Motor neuron (in vitro differentiated cells): ENCODE results near the gene PRKN. TPM values are rescaled to one million over a fixed set of nuclear protein-coding genes. Genes with fewer than 3 reads are reported as not detected.

ENCODE experiments used
- ATAC-seq, 8 experiments: fragments of 200-7000 bp; cut with Tn5 transposase; replicated peaks in 6 of 8; 2 replicates each; pipeline ENCODE4 v1.8.0; 2021; ENCODE audit warnings: mild to moderate bottlenecking in 8 of 8, moderate library complexity in 8 of 8
- H3K27ac ChIP-seq, 2 donors: fragments of 250-450 bp; sonication (Bioruptor Pico); 2 replicates each; pipeline ENCODE4 v1.9.0; 2021; ENCODE audit warnings: antibody characterized with exemption in 2 of 2, mild to moderate bottlenecking in 2 of 2, moderate library complexity in 1 of 2
- H3K4me1 ChIP-seq, 2 donors: fragments of 250-450 bp; sonication (Bioruptor Pico); replicated peaks in 1 of 2; 2 replicates each; pipeline ENCODE4 v1.6.1; 2021; ENCODE audit warnings: antibody characterized with exemption in 2 of 2, mild to moderate bottlenecking in 2 of 2, moderate library complexity in 1 of 2
- H3K4me3 ChIP-seq, 5 donors: fragments of 250-450 bp; sonication (Bioruptor Pico); 2 replicates each; pipeline ENCODE4 v1.9.0; 2021; ENCODE audit warnings: antibody characterized with exemption in 5 of 5, mild to moderate bottlenecking in 5 of 5, moderate library complexity in 4 of 5
- WGBS, 10 experiments: fragments of 450-650 bp; shearing (Covaris generic); methylation state at CpG; one replicate each; pipeline ENCODE4 v1.0.0; 2022; 5-methylcytosine and 5-hydroxymethylcytosine counted together
- in situ Hi-C, 9 experiments: fragments of 400-800 bp; cut with MboI; loops; one replicate each; pipeline ENCODE4 v1.15.0; 2021; ENCODE audit warnings: low sequenced_read_pairs in 9 of 9, low pct_unique_long_range_greater_than_20kb in 2 of 9; ENCODE audit not compliant: unreplicated experiment in 9 of 9
- total RNA-seq, 8 experiments: library from RNA; unstranded; fragments of 300-600 nt; gene quantifications; 2 replicates each; pipeline versions ENCODE4 v1.2.3 to v1.2.4, GENCODE V29; 2022

The PRKN gene
- total RNA-seq, 8 experiments from 2014 or later, result 0.71 to 8.1 (median 2.9) TPM

- Histone ChIP-seq H3K4me3 (no peak overlapping the region), H3K27ac (no peak overlapping the region), H3K4me1 (peaks cover 2 to 20% of the 10 kb centered on the region in 2 donors)
- in situ Hi-C loops, result no loop called here
- 0 to 100% (median 91%) methylated on average over 1 to 2 of the region's 2 CpGs for WGBS, 10 experiments
- ATAC-seq, result no peak
Observed at GRCh38 chr6:161545741-161546140, 1181.8 kb downstream of the PRKN start.

- 0 to 100% (median 78%) methylated on average over 1 to 10 of the region's 10 CpGs for WGBS, 10 experiments
Observed at GRCh38 chr6:161544801-161545480, 1182.6 kb downstream of the PRKN start.

GRCh38 chr6:161543684-161544309, 1183.8 kb downstream of the PRKN start:
- peaks cover 2 to 20% of the 10 kb centered on the region in 2 donors for H3K4me1 ChIP-seq
- no peak overlapping the region for H3K27ac ChIP-seq
- 0 to 100% (median 90%) methylated on average over 1 to 4 of the region's 4 CpGs for WGBS, 10 experiments
- ATAC-seq, result peak in 2 of 8 experiments; percentile 62 to 67
- in situ Hi-C loops, result no loop called here
- H3K4me3 ChIP-seq, result no peak overlapping the region

More at GRCh38 chr6:161544801-161545480, 1182.6 kb downstream of the PRKN start:
- Histone ChIP-seq H3K4me1 (peaks cover 2 to 20% of the 10 kb centered on the region in 2 donors), H3K4me3 (no peak overlapping the region), H3K27ac (no peak overlapping the region)
- ATAC-seq, result peak in 1 of 8 experiments; percentile 35
- in situ Hi-C loops, result no loop called here

GRCh38 chr6:161542346-161542980, 1185.1 kb downstream of the PRKN start:
- 0 to 100% (median 65%) methylated on average over 1 to 4 of the region's 4 CpGs for WGBS, 10 experiments
- ATAC-seq, result no peak
- Histone ChIP-seq H3K4me3 (no peak overlapping the region), H3K4me1 (peaks cover 2 to 14% of the 10 kb centered on the region in 2 donors), H3K27ac (no peak overlapping the region)
- in situ Hi-C loops, result no loop called here

- Histone ChIP-seq H3K27ac (no peak overlapping the region), H3K4me3 (no peak overlapping the region), H3K4me1 (peaks cover 5 to 27% of the 10 kb centered on the region in 2 donors)
- WGBS, 10 experiments, result 0 to 100% (median 64%) methylated on average over 1 of the region's 1 CpG; no CpG with 5 or more reads in 2 of the 10 experiments
- in situ Hi-C loops, result no loop called here
- ATAC-seq, result no peak
Observed at GRCh38 chr6:161540532-161540931, 1187.0 kb downstream of the PRKN start.

GRCh38 chr6:161536224-161536630, 1191.3 kb downstream of the PRKN start:
- ATAC-seq, result peak in 5 of 8 experiments; percentile 56 to 93 (median 76)
- peaks cover 3 to 13% of the 10 kb centered on the region in 2 donors for H3K4me1 ChIP-seq
- H3K27ac ChIP-seq, result no peak overlapping the region
- no peak overlapping the region for H3K4me3 ChIP-seq
- in situ Hi-C loops, result no loop called here
- WGBS, 10 experiments, result 44 to 93% (median 61%) methylated on average over 2 to 3 of the region's 3 CpGs; no CpG with 5 or more reads in 3 of the 10 experiments

GRCh38 chr6:161534264-161534873, 1193.2 kb downstream of the PRKN start:
- peak in 5 of 8 experiments; percentile 54 to 95 (median 85) for ATAC-seq
- Histone ChIP-seq H3K4me3 (no peak overlapping the region), H3K27ac (no peak overlapping the region), H3K4me1 (peaks cover 3 to 13% of the 10 kb centered on the region in 2 donors)
- whole genome bisulfite sequencing, 10 experiments, result 46 to 100% (median 87%) methylated on average over 1 to 6 of the region's 13 CpGs; no CpG with 5 or more reads in 1 of the 10 experiments
- in situ Hi-C loops, result no loop called here

GRCh38 chr6:161533266-161533665, 1194.3 kb downstream of the PRKN start:
- WGBS, 10 experiments, result 53 to 88% (median 78%) methylated on average over 1 to 6 of the region's 9 CpGs; no CpG with 5 or more reads in 2 of the 10 experiments
- no peak for ATAC-seq
- Histone ChIP-seq H3K4me1 (peaks cover 3 to 13% of the 10 kb centered on the region in 2 donors), H3K27ac (no peak overlapping the region), H3K4me3 (no peak overlapping the region)
- in situ Hi-C loops, result no loop called here

- H3K27ac ChIP-seq, result no peak overlapping the region
- H3K4me3 ChIP-seq, result no peak overlapping the region
- WGBS, 10 experiments, result 45 to 100% (median 98%) methylated on average over 1 to 6 of the region's 6 CpGs; no CpG with 5 or more reads in 2 of the 10 experiments
- peaks cover 3 to 13% of the 10 kb centered on the region in 2 donors for H3K4me1 ChIP-seq
- in situ Hi-C loops, result no loop called here
- ATAC-seq, result no peak
Observed at GRCh38 chr6:161532536-161532935, 1195.0 kb downstream of the PRKN start.

- in situ Hi-C loops, result no loop called here
Observed at GRCh38 chr6:161526794-161527193, 1200.8 kb downstream of the PRKN start.

GRCh38 chr6:161523362-161523761, 1204.2 kb downstream of the PRKN start:
- no peak overlapping the region for H3K27ac ChIP-seq
- 21 to 96% (median 67%) methylated on average over 1 to 2 of the region's 2 CpGs; no CpG with 5 or more reads in 1 of the 10 experiments for WGBS, 10 experiments
- in situ Hi-C loops, result no loop called here

More at GRCh38 chr6:161526794-161527193, 1200.8 kb downstream of the PRKN start:
- ATAC-seq, result no peak
- 0 to 100% (median 80%) methylated on average over 1 of the region's 1 CpG; no CpG with 5 or more reads in 5 of the 10 experiments for WGBS, 10 experiments
- Histone ChIP-seq H3K4me3 (no peak overlapping the region), H3K27ac (no peak overlapping the region), H3K4me1 (peaks cover 0 to 4% of the 10 kb centered on the region in 2 donors)

GRCh38 chr6:161522276-161522675, 1205.3 kb downstream of the PRKN start:
- Histone ChIP-seq H3K4me3 (no peak overlapping the region), H3K27ac (no peak overlapping the region), H3K4me1 (peaks cover 0 to 4% of the 10 kb centered on the region in 2 donors)
- WGBS, 10 experiments, result 40 to 100% (median 82%) methylated on average over 1 to 5 of the region's 5 CpGs; no CpG with 5 or more reads in 2 of the 10 experiments
- no peak for ATAC-seq
- in situ Hi-C loops, result no loop called here

More at GRCh38 chr6:161523362-161523761, 1204.2 kb downstream of the PRKN start:
- ATAC-seq, result no peak
- H3K4me3 ChIP-seq, result no peak overlapping the region
- H3K4me1 ChIP-seq, result peaks cover 0 to 4% of the 10 kb centered on the region in 2 donors
